ENCODE results near the gene IFFO2.

The IFFO2 gene

GRCh38 chr1:18893120-18893519 lies 63.4 kb downstream of the IFFO2 start:
- TF ChIP-seq TAF1 (IDR thresholded peaks at IDR 0.05; ENCODE audit: low read depth) (no peak), TEAD4 (IDR thresholded peaks at IDR 0.05) (no peak), EGR1 (IDR thresholded peaks at IDR 0.05) (no peak), REST (IDR thresholded peaks at IDR 0.05; ENCODE audit: low read depth) (no peak), USF1 (IDR thresholded peaks at IDR 0.05) (no peak), NFIC (IDR thresholded peaks at IDR 0.05) (no peak), EP300 (IDR thresholded peaks at IDR 0.05; ENCODE audit: borderline replicate concordance) (no peak), CEBPB (IDR thresholded peaks at IDR 0.05) (no peak), CREB1 (IDR thresholded peaks at IDR 0.05; ENCODE audit: low read depth) (no peak), ZBTB7A (IDR thresholded peaks at IDR 0.05; ENCODE audit: low read depth) (no peak), MAX (IDR thresholded peaks at IDR 0.05) (no peak), RAD21 (IDR thresholded peaks at IDR 0.05; ENCODE audit: low read depth) (no peak), FOXM1 (IDR thresholded peaks at IDR 0.05; ENCODE audit: borderline replicate concordance, low read depth) (no peak), YY1 (IDR thresholded peaks at IDR 0.05; ENCODE audit: low read depth) (no peak), TCF12 (IDR thresholded peaks at IDR 0.05; ENCODE audit: low read depth) (no peak)

- no peak for TF ChIP-seq EGR1 (IDR thresholded peaks at IDR 0.05)
- no peak for TF ChIP-seq EP300 (IDR thresholded peaks at IDR 0.05; ENCODE audit: borderline replicate concordance)
- TF ChIP-seq CEBPB (IDR thresholded peaks at IDR 0.05), result no peak
- no peak for TF ChIP-seq MAX (IDR thresholded peaks at IDR 0.05)
- TF ChIP-seq TEAD4 (IDR thresholded peaks at IDR 0.05), result no peak
- TF ChIP-seq TCF12 (IDR thresholded peaks at IDR 0.05; ENCODE audit: low read depth), result no peak
- no peak for TF ChIP-seq RAD21 (IDR thresholded peaks at IDR 0.05; ENCODE audit: low read depth)
- no peak for TF ChIP-seq YY1 (IDR thresholded peaks at IDR 0.05; ENCODE audit: low read depth)
- no peak for TF ChIP-seq NFIC (IDR thresholded peaks at IDR 0.05)
- TF ChIP-seq REST (IDR thresholded peaks at IDR 0.05; ENCODE audit: low read depth), result no peak
- no peak for TF ChIP-seq USF1 (IDR thresholded peaks at IDR 0.05)
- TF ChIP-seq TAF1 (IDR thresholded peaks at IDR 0.05; ENCODE audit: low read depth), result no peak
- TF ChIP-seq ZBTB7A (IDR thresholded peaks at IDR 0.05; ENCODE audit: low read depth), result no peak
Observed at GRCh38 chr1:18891426-18891780, 65.1 kb downstream of the IFFO2 start.

GRCh38 chr1:18890706-18891425 lies 65.6 kb downstream of the IFFO2 start:
- TF ChIP-seq USF1 (IDR thresholded peaks at IDR 0.05) (no peak), YY1 (IDR thresholded peaks at IDR 0.05; ENCODE audit: low read depth) (no peak), RAD21 (IDR thresholded peaks at IDR 0.05; ENCODE audit: low read depth) (no peak), CEBPB (IDR thresholded peaks at IDR 0.05) (no peak), FOXM1 (IDR thresholded peaks at IDR 0.05; ENCODE audit: borderline replicate concordance, low read depth) (no peak), EP300 (IDR thresholded peaks at IDR 0.05; ENCODE audit: borderline replicate concordance) (no peak), MAX (IDR thresholded peaks at IDR 0.05) (no peak), TAF1 (IDR thresholded peaks at IDR 0.05; ENCODE audit: low read depth) (no peak), NFIC (IDR thresholded peaks at IDR 0.05) (no peak), TEAD4 (IDR thresholded peaks at IDR 0.05) (no peak), CREB1 (IDR thresholded peaks at IDR 0.05; ENCODE audit: low read depth) (no peak), EGR1 (IDR thresholded peaks at IDR 0.05) (no peak), ZBTB7A (IDR thresholded peaks at IDR 0.05; ENCODE audit: low read depth) (no peak), REST (IDR thresholded peaks at IDR 0.05; ENCODE audit: low read depth) (no peak), TCF12 (IDR thresholded peaks at IDR 0.05; ENCODE audit: low read depth) (no peak)

Data from Ishikawa (cell line).